GM12874 (cell line): ENCODE data around the gene INAFM2.
A peak's percentile ranks its signal among the peaks of the same experiment; 100 is the strongest.

Source experiments
- TF ChIP-seq, protein P1 (sequence below): IDR thresholded peaks from 2 replicates; pipeline ENCODE4 v1.5.1; 2011; ENCODE audit warnings: low read depth, mild to moderate bottlenecking, control low read depth, low read length, moderate library complexity; ENCODE audit not compliant: insufficient read depth

The INAFM2 gene

GRCh38 chr15:40302288-40302886 is 21.1 kb upstream of the INAFM2 start:
- TF ChIP-seq, protein P1, sequence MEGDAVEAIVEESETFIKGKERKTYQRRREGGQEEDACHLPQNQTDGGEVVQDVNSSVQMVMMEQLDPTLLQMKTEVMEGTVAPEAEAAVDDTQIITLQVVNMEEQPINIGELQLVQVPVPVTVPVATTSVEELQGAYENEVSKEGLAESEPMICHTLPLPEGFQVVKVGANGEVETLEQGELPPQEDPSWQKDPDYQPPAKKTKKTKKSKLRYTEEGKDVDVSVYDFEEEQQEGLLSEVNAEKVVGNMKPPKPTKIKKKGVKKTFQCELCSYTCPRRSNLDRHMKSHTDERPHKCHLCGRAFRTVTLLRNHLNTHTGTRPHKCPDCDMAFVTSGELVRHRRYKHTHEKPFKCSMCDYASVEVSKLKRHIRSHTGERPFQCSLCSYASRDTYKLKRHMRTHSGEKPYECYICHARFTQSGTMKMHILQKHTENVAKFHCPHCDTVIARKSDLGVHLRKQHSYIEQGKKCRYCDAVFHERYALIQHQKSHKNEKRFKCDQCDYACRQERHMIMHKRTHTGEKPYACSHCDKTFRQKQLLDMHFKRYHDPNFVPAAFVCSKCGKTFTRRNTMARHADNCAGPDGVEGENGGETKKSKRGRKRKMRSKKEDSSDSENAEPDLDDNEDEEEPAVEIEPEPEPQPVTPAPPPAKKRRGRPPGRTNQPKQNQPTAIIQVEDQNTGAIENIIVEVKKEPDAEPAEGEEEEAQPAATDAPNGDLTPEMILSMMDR, result no peak

DNA sequence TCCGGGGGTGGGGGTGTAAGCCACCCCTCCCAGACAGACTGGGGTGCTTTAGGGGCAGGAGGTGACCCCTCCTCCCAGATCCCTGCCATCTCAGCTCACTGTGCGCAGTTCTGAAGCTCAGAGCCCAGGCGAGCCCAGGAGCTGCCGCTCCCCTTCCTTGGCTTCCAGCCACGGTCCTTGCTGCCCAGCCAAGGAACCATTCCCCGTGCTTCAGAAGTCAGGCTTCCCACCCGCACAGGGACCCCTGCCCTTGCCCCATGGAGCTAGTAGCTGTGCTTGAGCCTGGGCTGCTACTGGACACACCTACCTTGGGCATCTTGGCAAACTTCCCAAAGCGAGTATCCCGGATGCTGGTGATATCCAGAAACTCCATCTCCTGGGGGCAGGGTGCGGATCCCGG is 20.5 kb upstream of the INAFM2 start:
- TF ChIP-seq, protein P1, result no peak

DNA sequence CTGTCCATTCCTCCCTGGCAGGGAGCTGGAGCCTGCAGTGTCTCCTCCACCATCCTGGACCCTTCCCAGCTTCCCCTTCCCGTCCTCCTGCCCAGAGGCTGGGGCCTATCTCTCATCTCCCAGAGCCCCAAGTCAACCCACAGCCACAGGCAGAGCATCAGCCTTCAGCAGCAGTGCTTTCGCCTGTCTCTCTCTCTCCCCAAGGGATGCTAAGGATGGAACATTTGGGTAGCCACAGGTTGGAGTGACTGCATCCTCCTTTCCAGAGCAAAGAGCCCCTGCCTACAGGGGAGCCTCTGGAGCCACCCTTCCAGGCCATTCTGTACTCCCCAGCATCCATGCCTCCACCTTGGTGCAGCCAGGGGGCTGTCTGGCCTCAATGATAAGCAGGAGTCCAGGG is 19.9 kb upstream of the INAFM2 start:
- TF ChIP-seq, protein P1, result no peak

GRCh38 chr15:40305281-40305680 is 18.2 kb upstream of the INAFM2 start:
- TF ChIP-seq, protein P1, result no peak

DNA sequence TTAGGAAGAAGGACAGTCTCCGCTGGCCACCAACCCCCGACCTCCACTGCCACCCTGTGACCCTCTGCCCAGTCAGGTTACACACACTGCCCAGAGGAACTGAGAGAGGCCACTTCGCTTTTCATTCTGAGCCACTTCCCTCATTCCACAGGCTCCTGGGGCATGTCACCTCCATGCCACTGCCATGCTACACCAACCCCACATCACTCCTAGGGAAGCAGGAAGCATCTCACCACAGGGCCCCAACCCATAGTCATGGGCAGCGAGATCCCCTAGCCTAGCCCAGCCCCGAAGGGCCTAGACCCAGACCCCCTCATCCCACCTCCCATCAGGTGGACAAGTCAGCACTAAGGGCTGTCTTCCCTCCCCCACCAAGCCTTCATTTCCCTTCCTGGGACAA is 17.1 kb upstream of the INAFM2 start:
- TF ChIP-seq, protein P1, result no peak

- TF ChIP-seq, protein P1, result no peak
Measured at GRCh38 chr15:40306908-40307307, 16.6 kb upstream of the INAFM2 start.

DNA sequence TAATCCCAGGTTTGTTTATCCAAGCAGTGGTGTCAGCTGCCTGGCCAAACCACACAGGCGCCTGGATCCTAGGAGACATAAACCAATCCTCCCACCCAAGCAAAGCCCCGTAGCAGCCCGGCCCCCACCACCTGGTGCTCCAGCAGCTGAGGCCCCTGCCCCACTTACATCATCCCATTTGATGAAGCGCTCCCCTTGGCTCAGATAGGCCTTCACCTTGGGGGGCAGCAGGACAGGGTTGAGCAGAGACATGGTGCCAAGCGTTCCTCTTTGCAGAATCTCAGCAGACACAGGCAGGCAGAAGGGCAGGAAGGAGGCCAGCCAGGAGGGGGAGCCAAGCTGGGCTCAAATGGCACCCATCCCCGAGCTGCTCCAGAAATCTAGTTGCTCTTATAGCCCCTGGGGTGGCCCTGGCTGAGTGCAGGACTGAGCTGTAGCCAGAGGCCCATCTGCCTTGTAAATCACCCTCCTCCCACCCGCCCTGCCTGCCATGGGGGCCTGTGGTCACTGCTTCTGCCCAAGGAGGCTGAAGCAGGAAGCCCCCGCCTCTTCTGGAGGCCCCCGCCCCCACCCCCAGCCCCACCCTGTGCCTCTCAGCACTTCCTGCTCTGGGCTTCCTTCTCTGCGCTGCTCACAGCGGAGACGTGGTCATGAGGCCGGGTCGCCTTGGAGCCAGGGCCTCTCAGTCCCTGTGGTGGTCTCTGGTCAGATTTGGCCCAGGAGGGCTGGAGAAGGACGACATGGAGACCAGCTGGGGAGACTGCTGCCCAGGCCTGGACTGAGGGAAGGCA is 15.9 kb upstream of the INAFM2 start, which contains the start of gene PLCB2:
Gene PLCB2 (minus strand): TSS at position 515 of the 791 bp plus-strand sequence. CDS start 263 bp downstream, at position 252.
- TF ChIP-seq, protein P1, result peak; percentile 70
